IMR-90 (cell line): Measurements from ENCODE around the gene DLL4. TPM values are rescaled to one million over a fixed set of nuclear protein-coding genes. Genes with fewer than 3 reads are reported as not detected.

Experiments
- ATAC-seq: fragments of 200-7000 bp; cut with Tn5 transposase; 2 replicates; pipeline ENCODE4 v1.9.1; 2020; ENCODE audit warnings: low read depth, mild to moderate bottlenecking, moderate library complexity
- BruUV-seq: library from RNA; stranded (reverse); fragments of 400-500 nt; replicated peaks from 2 replicates; lab custom pipeline; 2021; lab: Mats Ljungman, UMichigan
- CTCF ChIA-PET: fragments of 300-600 bp; formaldehyde crosslinking; extraction: SDS; loops from one replicate; lab custom pipeline; 2021; ENCODE audit warnings: antibody characterized with exemption; lab: Yijun Ruan, JAX
- POLR2A ChIA-PET: fragments of 300-600 bp; sonication (Branson Sonifier 250); formaldehyde crosslinking; loops from one replicate; lab custom pipeline; 2022; ENCODE audit warnings: antibody characterized with exemption; ENCODE audit not compliant: unreplicated experiment; lab: Charles Lee
- DNase-seq: peaks from one replicate; pipeline ENCODE4 v3.0.0; 2013
- H2AFZ ChIP-seq: replicated peaks from 2 replicates; pipeline ENCODE3; 2013; ENCODE audit warnings: low read length, mild to moderate bottlenecking; ENCODE audit not compliant: poor library complexity
- H2AK5ac ChIP-seq: 2 replicates; pipeline ENCODE4 v1.6.1; 2013; ENCODE audit warnings: low read depth, low read length, inconsistent platforms
- H2AK9ac ChIP-seq: replicated peaks from 2 replicates; pipeline ENCODE3; 2013; ENCODE audit warnings: mild to moderate bottlenecking, low read depth, low read length, moderate library complexity; ENCODE audit not compliant: poor library complexity
- H2BK120ac ChIP-seq: 2 replicates; pipeline ENCODE4 v1.6.1; 2013; ENCODE audit warnings: low read depth, low read length, inconsistent platforms
- H2BK15ac ChIP-seq: 3 replicates; pipeline ENCODE4 v1.6.1; 2013; ENCODE audit warnings: low read depth, low read length, inconsistent platforms
- H2BK20ac ChIP-seq: 2 replicates; pipeline ENCODE4 v1.6.1; 2013; ENCODE audit warnings: low read depth, mild to moderate bottlenecking, inconsistent platforms, low read length, moderate library complexity
- H2BK5ac ChIP-seq: 2 replicates; pipeline ENCODE4 v1.6.1; 2013; ENCODE audit warnings: mild to moderate bottlenecking, low read depth, low read length, inconsistent platforms; ENCODE audit not compliant: poor library complexity, severe bottlenecking
- H3K14ac ChIP-seq: replicated peaks from 2 replicates; pipeline ENCODE4 v1.6.1; 2013; ENCODE audit warnings: low read depth, low read length, inconsistent platforms
- H3K18ac ChIP-seq: 2 replicates; pipeline ENCODE4 v1.6.1; 2013; ENCODE audit warnings: low read depth, low read length, control low read depth
- H3K23ac ChIP-seq: 2 replicates; pipeline ENCODE4 v1.6.1; 2013; ENCODE audit warnings: low read depth, low read length, inconsistent platforms
- H3K27ac ChIP-seq: 2 replicates; pipeline ENCODE4 v1.5.1; 2013; ENCODE audit warnings: mild to moderate bottlenecking, control low read depth, low read length; ENCODE audit not compliant: insufficient read depth
- H3K27me3 ChIP-seq: 2 replicates; pipeline ENCODE4 v1.6.1; 2013; ENCODE audit warnings: low read length; ENCODE audit not compliant: control insufficient read depth, insufficient read depth
- H3K36me3 ChIP-seq: 2 replicates; pipeline ENCODE4 v1.6.1; 2013; ENCODE audit warnings: low read length, mixed read lengths; ENCODE audit not compliant: control insufficient read depth, insufficient read depth
- H3K4ac ChIP-seq: 2 replicates; pipeline ENCODE4 v1.6.1; 2013; ENCODE audit warnings: low read depth, low read length, inconsistent platforms
- H3K4me1 ChIP-seq: 2 replicates; pipeline ENCODE4 v1.6.1; 2013; ENCODE audit warnings: low read length, mixed read lengths; ENCODE audit not compliant: control insufficient read depth, insufficient read depth
- H3K4me2 ChIP-seq: 2 replicates; pipeline ENCODE4 v1.6.1; 2013; ENCODE audit warnings: low read depth, mild to moderate bottlenecking, control low read depth, low read length, moderate library complexity
- H3K4me3 ChIP-seq: 2 replicates; pipeline ENCODE4 v1.5.1; 2013; ENCODE audit warnings: low read depth, mild to moderate bottlenecking, control low read depth, low read length, moderate library complexity; ENCODE audit not compliant: insufficient read depth
- H3K56ac ChIP-seq: 2 replicates; pipeline ENCODE4 v1.6.1; 2013; ENCODE audit warnings: low read length, inconsistent platforms; ENCODE audit not compliant: insufficient read depth; ENCODE audit errors: extremely low read depth
- H3K79me1 ChIP-seq, 2 experiments: 2 replicates each; pipeline ENCODE4 v1.6.1; 2013; ENCODE audit warnings: low read length in 2 of 2, inconsistent platforms in 1 of 2, low read depth in 1 of 2
- H3K9ac ChIP-seq: 2 replicates; pipeline ENCODE4 v1.6.1; 2013; ENCODE audit warnings: low read depth, low read length, control low read depth
- H3K9me1 ChIP-seq: 2 replicates; pipeline ENCODE4 v1.6.1; 2013; ENCODE audit warnings: low read length, inconsistent platforms; ENCODE audit not compliant: insufficient read depth
- H3K9me3 ChIP-seq: 2 replicates; pipeline ENCODE4 v1.6.1; 2013; ENCODE audit warnings: low read length; ENCODE audit not compliant: control insufficient read depth, insufficient read depth
- H4K20me1 ChIP-seq: 2 replicates; pipeline ENCODE4 v1.6.1; 2013; ENCODE audit warnings: low read length, inconsistent platforms; ENCODE audit not compliant: insufficient read depth
- H4K5ac ChIP-seq: 2 replicates; pipeline ENCODE4 v1.6.1; 2013; ENCODE audit warnings: mild to moderate bottlenecking, low read depth, low read length, control low read depth
- H4K8ac ChIP-seq, 2 experiments: 2 replicates each; pipeline ENCODE4 v1.6.1; 2013; ENCODE audit warnings: low read depth in 2 of 2, low read length in 2 of 2, control low read depth in 1 of 2, inconsistent platforms in 1 of 2
- H4K91ac ChIP-seq: 2 replicates; pipeline ENCODE4 v1.6.1; 2013; ENCODE audit warnings: low read depth, low read length, inconsistent platforms; ENCODE audit not compliant: insufficient read depth
- BHLHE40 ChIP-seq: fragments of 150-350 bp; IDR thresholded peaks from 2 replicates; pipeline ENCODE4 v1.6.1; 2016; ENCODE audit warnings: mild to moderate bottlenecking, low read depth, low read length
- CEBPB ChIP-seq: IDR thresholded peaks from 2 replicates; pipeline ENCODE4 v1.6.1; 2012; ENCODE audit warnings: low read depth, low read length, improper control_type of control experiment
- CTCF ChIP-seq: conservative IDR thresholded peaks from 2 replicates; pipeline ENCODE4 v1.5.1; 2012; ENCODE audit warnings: mild to moderate bottlenecking, low read depth, low read length, improper control_type of control experiment
- ELK1 ChIP-seq: fragments of 150-350 bp; IDR thresholded peaks from 2 replicates; pipeline ENCODE4 v1.6.1; 2016; ENCODE audit warnings: low read depth, mild to moderate bottlenecking, low read length, moderate library complexity, borderline replicate concordance
- MAFK ChIP-seq: IDR thresholded peaks from 2 replicates; pipeline ENCODE4 v1.6.1; 2012; ENCODE audit warnings: low read depth, low read length, improper control_type of control experiment
- MAZ ChIP-seq: IDR thresholded peaks from 2 replicates; pipeline ENCODE4 v1.6.1; 2012; ENCODE audit warnings: low read depth, mild to moderate bottlenecking, low read length, improper control_type of control experiment, moderate library complexity, borderline replicate concordance
- MXI1 ChIP-seq: IDR thresholded peaks from 2 replicates; pipeline ENCODE4 v1.6.1; 2012; ENCODE audit warnings: low read depth, mild to moderate bottlenecking, low read length, moderate library complexity, borderline replicate concordance
- NFE2L2 ChIP-seq: fragments of 150-350 bp; IDR thresholded peaks from 2 replicates; pipeline ENCODE4 v1.6.1; 2016; ENCODE audit warnings: low read depth, mild to moderate bottlenecking, low read length
- RAD21 ChIP-seq: IDR thresholded peaks from 2 replicates; pipeline ENCODE4 v1.6.1; 2012; ENCODE audit warnings: low read length, improper control_type of control experiment
- RCOR1 ChIP-seq: IDR thresholded peaks from 2 replicates; pipeline ENCODE4 v1.6.1; 2012; ENCODE audit warnings: mild to moderate bottlenecking, low read length, improper control_type of control experiment; ENCODE audit not compliant: insufficient replicate concordance
- RFX5 ChIP-seq: IDR thresholded peaks from 2 replicates; pipeline ENCODE4 v1.8.0; 2012; ENCODE audit warnings: low read depth, mild to moderate bottlenecking, low read length, moderate library complexity
- SMC3 ChIP-seq: fragments of 150-350 bp; IDR thresholded peaks from 2 replicates; pipeline ENCODE4 v1.6.1; 2016; ENCODE audit warnings: low read depth, mild to moderate bottlenecking, antibody characterized with exemption, low read length, moderate library complexity
- WGBS, 2 experiments: methylation state at CpG; one replicate each; pipeline versions ENCODE4 v1.1.5 to v1.1.7; 2013; ENCODE audit warnings: missing lambda C conversion rate in 2 of 2; ENCODE audit not compliant: insufficient read length in 1 of 2; ENCODE audit errors: extremely low coverage in 2 of 2; 5-methylcytosine and 5-hydroxymethylcytosine counted together
- dilution Hi-C: fragments of 300-500 bp; cut with HindIII; formaldehyde crosslinking; loops from one replicate; pipeline ENCODE4 v1.14.3; 2018; ENCODE audit warnings: low sequenced_read_pairs; ENCODE audit not compliant: unreplicated experiment
- in situ Hi-C: fragments of 300-500 bp; cut with MboI; formaldehyde crosslinking; loops from 3 replicates; pipeline ENCODE4 v1.14.3; 2019; ENCODE audit warnings: low sequenced_read_pairs, inconsistent platforms, mixed read lengths
- intact Hi-C: fragments of 100-400 bp; cut with micrococcal nuclease; formaldehyde crosslinking; loops from 2 replicates; pipeline ENCODE4 v1.10.0; 2022
- polyA plus RNA-seq, 3 experiments: library from polyadenylated mRNA; depleted of rRNA; stranded (reverse); fragments of >200 nt; gene quantifications; 2 replicates each; pipeline ENCODE4 v1.2.3, GENCODE V29; 2012; ENCODE audit warnings: low replicate concordance in 1 of 3
- total RNA-seq: library from RNA; depleted of rRNA; stranded (reverse); fragments of >200 nt; gene quantifications from 2 replicates; pipeline ENCODE4 v1.2.3, GENCODE V29; 2012

Gene DLL4
- total and polyA plus RNA-seq, 2 of the 4 experiments (the other 2 are of a cell fraction) = 1.8 to 3.4 TPM

DNA sequence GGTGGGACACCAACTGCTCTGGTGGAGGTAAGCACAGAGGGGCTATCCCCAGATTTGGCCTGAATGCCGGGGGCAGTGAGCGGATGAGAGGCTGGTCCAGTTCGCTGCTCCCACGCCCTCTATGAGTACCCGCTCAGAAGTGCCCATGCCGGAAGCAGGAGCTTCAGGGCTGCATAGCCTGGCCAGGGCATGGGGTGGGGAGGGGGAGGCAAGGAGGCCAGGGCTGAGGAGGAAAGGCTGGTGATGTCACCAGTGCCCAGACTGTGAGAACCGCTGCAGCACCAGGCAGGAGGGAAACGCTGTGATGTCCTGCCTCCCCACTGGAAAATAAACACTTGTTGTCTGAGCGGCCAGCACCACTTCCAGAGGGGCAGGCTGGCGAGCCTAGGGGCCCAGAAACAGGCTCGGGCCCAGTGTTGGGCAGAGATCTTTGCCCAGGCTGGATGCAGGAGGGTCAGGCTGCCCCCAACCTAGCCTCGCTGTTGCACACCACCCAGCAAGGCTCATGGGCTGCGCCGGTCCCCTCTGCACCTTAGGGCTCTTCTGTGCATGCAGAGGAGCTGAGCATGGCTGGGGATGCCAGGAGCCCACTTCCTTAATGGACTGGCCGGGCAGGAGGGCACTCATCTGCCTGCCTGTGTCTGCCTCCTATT is 10.9 kb upstream of the DLL4 start:
- no peak overlapping the region for H2BK120ac ChIP-seq
- H2AK5ac ChIP-seq = no peak overlapping the region; the same call in 1 of the 2 replicates
- no peak overlapping the region for H3K14ac ChIP-seq
- no peak overlapping the region for H3K23ac ChIP-seq
- peaks cover 2% of the 10 kb centered on the region; the same call in 1 of the 2 replicates for H3K4me1 ChIP-seq
- ATAC-seq (no peak), DNase-seq (no peak)
- TF ChIP-seq MAZ (no peak), RFX5 (no peak), MAFK (no peak), NFE2L2 (no peak), ELK1 (no peak), CEBPB (no peak), MXI1 (no peak), RCOR1 (no peak), RAD21 (no peak), SMC3 (no peak), CTCF (no peak), BHLHE40 (no peak)
- POLR2A ChIA-PET = no interaction called here
- H2BK15ac ChIP-seq = no peak overlapping the region; the same call in 2 of the 3 replicates
- no peak overlapping the region for H3K27ac ChIP-seq
- in situ Hi-C loops = no loop called here
- no peaks in the 10 kb centered on the region for H4K20me1 ChIP-seq
- no peaks in the 10 kb centered on the region for H3K79me1 ChIP-seq
- no peak overlapping the region for H4K8ac ChIP-seq
- H3K9me3 ChIP-seq = no peaks in the 10 kb centered on the region
- H4K91ac ChIP-seq = no peak overlapping the region
- no peaks in the 10 kb centered on the region for H3K36me3 ChIP-seq
- no peak overlapping the region for H3K4ac ChIP-seq
- H3K18ac ChIP-seq = no peak overlapping the region
- no peak overlapping the region for H3K56ac ChIP-seq
- BruUV-seq = no TSS peak
- no peak overlapping the region for H3K9ac ChIP-seq
- no peak overlapping the region for H2BK5ac ChIP-seq
- H3K4me2 ChIP-seq = no peak overlapping the region
- dilution Hi-C loops = no loop called here
- 93% methylated on average over 4 of the region's 15 CpGs; no CpG with 5 or more reads in 1 of the 2 experiments for WGBS, 2 experiments
- CTCF ChIA-PET = no interaction called here
- H4K5ac ChIP-seq = no peak overlapping the region
- H3K4me3 ChIP-seq = no peak overlapping the region
- intact Hi-C loops = no loop called here
- peak overlapping the region; percentile 65 for H2AFZ ChIP-seq
- H2AK9ac ChIP-seq = peak overlapping the region; percentile 42
- H2BK20ac ChIP-seq = no peak overlapping the region
- H3K9me1 ChIP-seq = peaks cover 4% of the 10 kb centered on the region
- H3K27me3 ChIP-seq = no peaks in the 10 kb centered on the region
